Measurements from ENCODE around the gene C1orf35.

- TF ChIP-seq EZH2 (IDR thresholded peaks at IDR 0.05; ENCODE audit: low read length, unreplicated experiment) (no peak), CTCF (conservative IDR thresholded peaks at IDR 0.05; ENCODE audit: low read depth, low read length) (no peak)
Observed at GRCh38 chr1:228114827-228115226, 11.7 kb upstream of the C1orf35 start.

Data from PC-3 (cell line).